Omental fat pad (tissue), 4 donors: ENCODE measurements around the gene DLK2. TPM values are rescaled to one million over a fixed set of nuclear protein-coding genes. Genes with fewer than 3 reads are reported as not detected.
"Not testable (repeated sequence)": the region's sequence is repeated elsewhere in the genome, so short reads cannot be mapped to it uniquely, and the experiment has no call there.

Experiments
- ATAC-seq: fragments of 150-250 bp; one replicate; pipeline ENCODE4 v1.9.1; 2016; ENCODE audit warnings: mild to moderate bottlenecking, moderate library complexity; ENCODE audit not compliant: low FRiP score
- DNase-seq: peaks from one replicate; pipeline ENCODE4 v3.0.0-alpha.2; 2019; ENCODE audit warnings: low spot score
- CTCF ChIP-seq, 3 donors: fragments of 450-650 bp; IDR thresholded peaks; one replicate each; pipeline ENCODE4 v1.5.1; 2016 to 2017; ENCODE audit warnings: antibody characterized with exemption in 3 of 3, mild to moderate bottlenecking in 3 of 3, moderate library complexity in 2 of 3
- total RNA-seq, 4 donors: library from RNA; depleted of rRNA; stranded (reverse); fragments of >200 nt; gene quantifications; one replicate each; pipeline ENCODE4 v1.1.0, GENCODE V29; 2016

DLK2 gene
- total RNA-seq, 4 donors from 2014 or later: 1.1 to 1.5 (median 1.2) TPM; not detected in 1

- ATAC-seq (no peak), DNase-seq (no peak)
- no peak for TF ChIP-seq CTCF (IDR thresholded peaks at IDR 0.05)
Observed at GRCh38 chr6:43461936-43462335, 6.6 kb upstream of the DLK2 start.

GRCh38 chr6:43460032-43460431, 4.7 kb upstream of the DLK2 start:
- no peak for TF ChIP-seq CTCF (IDR thresholded peaks at IDR 0.05)
- ATAC-seq (no peak), DNase-seq (no peak)

- no peak for ATAC-seq
- DNase-seq: no peak
- TF ChIP-seq CTCF (IDR thresholded peaks at IDR 0.05): no peak
Observed at GRCh38 chr6:43459535-43459934, 4.2 kb upstream of the DLK2 start.

- not testable (repeated sequence) for DNase-seq, ATAC-seq
Observed at GRCh38 chr6:43458154-43458553, 2.8 kb upstream of the DLK2 start.

GRCh38 chr6:43457643-43458042, 2.3 kb upstream of the DLK2 start:
- DNase-seq (no peak), ATAC-seq (no peak)
- no peak for TF ChIP-seq CTCF (IDR thresholded peaks at IDR 0.05)

GRCh38 chr6:43454696-43455530, 435 bp downstream of the DLK2 start:
- ATAC-seq (peak; percentile 93), DNase-seq (no peak)
- TF ChIP-seq CTCF (IDR thresholded peaks at IDR 0.05): no peak

- TF ChIP-seq CTCF (IDR thresholded peaks at IDR 0.05): peak in 2 of 3 donors; percentile 74 to 85
- ATAC-seq: no peak
- DNase-seq: peak; percentile 72
Observed at GRCh38 chr6:43454290-43454695, 1.1 kb downstream of the DLK2 start.
